RKO (cell line): ENCODE measurements around the gene ERAL1.
"Not testable (repeated sequence)": the region's sequence is repeated elsewhere in the genome, so short reads cannot be mapped to it uniquely, and the experiment has no call there.

Source experiments
- DNase-seq: peaks from one replicate; pipeline ENCODE4 v3.0.0-alpha.2; 2016; ENCODE audit warnings: low spot score

The ERAL1 gene

DNA sequence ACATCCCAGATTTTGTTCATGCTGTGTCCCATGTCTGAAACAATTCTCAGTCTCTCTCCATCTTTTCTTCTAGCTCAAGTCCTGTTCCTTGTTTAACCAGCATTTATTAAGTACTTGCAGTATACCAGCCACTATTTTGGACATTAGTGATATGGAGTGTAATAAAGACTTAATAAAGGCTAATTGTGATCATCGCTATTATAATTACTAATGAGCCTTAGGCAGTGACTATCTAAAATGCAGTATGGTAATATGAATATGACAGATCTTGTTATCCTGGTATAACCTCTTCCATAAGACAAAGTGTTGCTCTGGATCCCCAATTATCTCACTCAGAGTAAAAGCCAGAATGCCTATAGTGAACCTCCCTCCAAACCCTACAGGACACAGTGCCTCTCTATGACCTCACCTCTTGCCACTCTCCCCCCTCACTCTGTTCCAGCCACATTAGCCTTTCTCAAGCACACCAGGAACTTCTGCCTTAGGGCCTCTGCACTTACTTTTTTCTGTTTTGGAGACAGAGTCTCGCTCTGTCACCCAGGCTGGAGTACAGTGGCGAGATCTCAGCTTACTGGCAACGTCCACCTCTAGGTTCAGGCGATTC, 44.5 kb downstream of the ERAL1 start:
- no peak for DNase-seq

DNA sequence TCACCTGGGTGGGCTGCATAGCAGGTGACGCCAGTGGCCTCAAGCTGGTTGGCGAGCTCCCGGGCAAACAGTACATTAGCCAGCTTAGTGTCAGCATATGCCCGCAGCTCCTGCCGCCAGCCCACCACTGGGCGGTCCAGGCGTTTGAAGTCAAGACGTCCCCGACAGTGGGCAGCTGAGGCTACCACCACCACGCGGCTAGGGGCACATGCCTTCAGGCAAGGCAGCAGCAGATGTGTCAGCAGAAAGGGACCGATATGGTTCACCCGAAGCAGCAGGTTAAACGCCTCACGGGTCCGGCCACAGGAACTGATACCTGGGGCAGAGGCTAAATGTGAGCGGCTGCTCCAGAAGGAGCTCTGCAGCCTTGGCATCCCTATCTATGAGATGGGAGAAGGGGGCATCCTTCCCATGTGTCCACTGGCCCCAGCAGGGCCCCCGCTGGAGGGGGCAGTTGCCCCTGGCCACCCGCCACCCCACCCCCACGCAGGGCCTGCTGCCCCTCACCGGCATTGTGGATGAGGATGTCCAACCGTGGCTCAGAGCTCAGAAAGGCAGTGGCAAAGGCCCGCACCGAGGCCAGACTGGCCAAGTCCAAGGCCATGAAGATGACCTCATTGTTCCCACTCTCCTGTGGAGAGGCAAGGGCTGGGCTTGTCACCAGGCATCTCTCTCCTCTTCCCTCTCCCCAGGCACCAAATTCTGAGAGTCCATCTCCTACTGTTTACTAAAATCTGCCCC, 46.3 kb downstream of the ERAL1 start:
- DNase-seq: peak; percentile 43

DNA sequence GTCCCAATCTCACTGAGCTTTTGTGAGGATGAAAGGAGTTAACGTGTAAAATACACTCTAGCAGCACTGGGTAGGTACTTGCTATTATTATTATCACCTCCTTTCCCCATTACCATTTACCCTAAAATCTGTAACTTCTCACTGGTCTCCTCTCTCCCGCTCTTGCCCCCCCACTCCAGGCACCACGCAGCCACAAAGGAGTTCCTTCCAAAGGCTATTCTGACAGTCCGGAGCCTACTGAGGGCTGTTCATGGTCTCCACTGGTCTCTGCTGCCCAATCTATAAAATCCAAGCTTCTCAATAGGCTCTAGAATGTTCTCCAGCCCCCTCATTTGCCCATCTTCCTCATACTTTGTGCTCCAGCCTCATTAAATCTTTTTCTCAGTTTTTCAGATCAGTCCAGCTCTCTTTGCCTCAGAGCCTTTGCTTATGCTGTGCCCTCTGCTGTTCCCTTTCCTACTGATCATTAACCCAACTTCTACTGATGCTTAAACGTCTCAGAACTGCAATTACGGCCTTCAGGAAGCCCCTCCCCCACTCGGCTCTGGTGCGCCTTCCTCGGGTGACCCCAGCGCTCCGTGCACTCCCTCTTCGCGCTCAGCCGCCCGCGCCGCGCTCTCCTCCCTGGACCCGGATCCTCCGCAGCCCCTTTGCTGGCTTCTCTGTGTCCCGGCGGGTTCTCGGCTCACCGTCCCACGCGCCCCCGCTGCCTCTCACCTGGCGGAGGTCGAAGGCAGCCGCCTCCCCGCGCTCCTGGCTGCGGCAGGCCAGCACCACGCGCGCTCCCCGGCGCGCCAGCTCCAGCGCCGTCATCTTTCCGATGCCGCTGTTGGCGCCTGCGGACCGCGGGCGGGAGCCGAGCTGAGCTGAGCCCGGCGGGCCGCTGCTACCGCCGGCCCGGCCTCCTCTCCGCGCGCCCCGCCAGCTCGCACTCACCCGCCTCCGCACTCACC, 47.3 kb downstream of the ERAL1 start:
- peak; percentile 62 for DNase-seq

DNA sequence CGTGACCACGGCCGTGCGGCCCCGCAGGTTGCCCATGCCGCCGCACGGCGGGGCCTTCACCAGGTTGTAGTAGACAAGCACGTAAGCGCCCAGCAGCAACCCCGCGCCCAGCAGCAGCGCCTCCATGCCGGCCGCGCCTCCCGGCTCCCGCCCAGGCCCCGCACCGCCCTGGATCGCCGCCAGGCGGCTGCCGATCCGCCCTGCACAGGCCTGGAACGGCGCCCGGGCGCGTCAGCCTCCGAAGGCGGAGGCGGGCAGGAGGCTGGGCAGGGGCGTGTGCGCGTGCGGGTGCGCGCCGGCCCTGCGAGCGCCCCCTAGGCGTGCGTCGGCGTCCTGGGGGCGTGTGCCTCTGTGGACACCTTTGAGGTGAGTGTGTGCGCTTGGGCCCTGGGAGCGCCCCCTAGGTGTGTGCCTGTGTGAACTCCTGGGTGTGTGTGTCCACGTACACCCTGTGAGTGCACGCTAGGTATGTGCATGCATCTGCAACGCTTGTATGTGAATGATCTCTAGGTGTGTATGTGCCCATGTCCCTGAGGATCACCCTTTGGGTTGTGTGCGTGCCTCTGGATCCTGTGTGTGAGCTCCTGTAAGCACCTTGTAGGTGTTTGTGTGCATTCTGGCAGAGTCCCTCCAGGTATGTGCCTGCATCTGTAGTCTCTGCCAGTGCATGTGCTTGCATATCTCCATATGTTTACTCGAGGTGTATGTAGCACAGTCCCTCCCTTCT, 48.2 kb downstream of the ERAL1 start, which contains the start of gene DHRS13:
Gene DHRS13, minus strand, starts transcription at position 261 of the 727 bp plus-strand sequence. Its CDS starts 135 bp downstream, at position 126.
- DNase-seq: peak; percentile 93

- DNase-seq: not testable (repeated sequence)
These were observed 48.7 kb downstream of the ERAL1 start for GRCh38 chr17:28903546-28903841.

DNA sequence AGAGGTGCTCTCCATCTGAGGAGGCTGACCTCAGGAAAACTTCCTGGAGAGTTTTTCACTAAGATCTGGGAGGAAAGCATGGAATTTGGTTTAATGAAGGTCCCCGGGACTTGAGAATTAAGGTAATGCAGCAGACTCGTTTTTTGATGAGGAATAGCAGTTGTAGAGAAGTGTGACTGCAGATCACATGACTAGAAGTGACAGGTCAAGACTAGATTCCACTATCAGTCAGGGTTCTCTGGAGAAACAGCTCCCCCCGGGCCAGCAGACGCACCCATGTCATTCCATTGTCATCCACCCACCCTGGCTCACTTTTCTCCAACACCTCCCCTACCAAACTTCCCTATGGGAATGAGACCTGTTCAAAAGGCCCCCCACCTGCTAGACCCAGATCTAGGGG, 50.0 kb downstream of the ERAL1 start:
- no peak for DNase-seq

GRCh38 chr17:28906276-28906675, 51.5 kb downstream of the ERAL1 start:
- no peak for DNase-seq

DNA sequence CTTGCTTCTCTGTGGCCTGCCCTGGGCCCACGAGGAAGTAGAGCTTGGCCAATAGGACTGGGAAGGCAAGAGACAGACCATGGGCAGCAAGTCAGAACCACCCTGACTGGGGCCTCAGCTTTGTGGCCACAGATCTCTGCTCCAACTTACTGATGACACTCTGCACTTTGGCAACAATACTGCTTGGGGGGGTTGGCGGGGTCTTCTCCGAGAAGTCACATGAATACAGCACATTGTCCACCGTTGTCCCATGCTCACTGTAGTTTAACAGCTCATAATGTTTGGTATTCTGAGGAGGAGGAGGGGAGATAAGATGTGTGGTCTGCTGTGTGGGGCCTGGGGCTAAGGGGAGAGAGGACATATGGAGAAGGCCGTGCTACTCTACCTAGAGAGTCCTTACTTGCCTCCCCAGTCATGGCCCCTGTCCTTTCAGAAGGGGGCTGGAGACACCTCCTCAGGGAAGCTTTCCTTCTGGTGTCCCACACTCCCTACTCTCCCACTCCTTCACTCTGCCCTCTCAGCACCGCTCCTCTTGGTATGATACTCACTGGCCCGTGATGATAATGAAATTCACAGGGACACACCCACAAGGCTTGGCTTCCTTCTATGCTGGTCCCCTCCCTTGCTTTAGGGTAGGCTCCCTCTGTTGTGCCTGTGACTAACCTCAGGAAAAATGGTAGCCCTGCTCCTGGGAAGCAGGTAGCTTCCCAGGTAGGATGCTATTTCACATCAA, 52.1 kb downstream of the ERAL1 start:
- no peak for DNase-seq

DNA sequence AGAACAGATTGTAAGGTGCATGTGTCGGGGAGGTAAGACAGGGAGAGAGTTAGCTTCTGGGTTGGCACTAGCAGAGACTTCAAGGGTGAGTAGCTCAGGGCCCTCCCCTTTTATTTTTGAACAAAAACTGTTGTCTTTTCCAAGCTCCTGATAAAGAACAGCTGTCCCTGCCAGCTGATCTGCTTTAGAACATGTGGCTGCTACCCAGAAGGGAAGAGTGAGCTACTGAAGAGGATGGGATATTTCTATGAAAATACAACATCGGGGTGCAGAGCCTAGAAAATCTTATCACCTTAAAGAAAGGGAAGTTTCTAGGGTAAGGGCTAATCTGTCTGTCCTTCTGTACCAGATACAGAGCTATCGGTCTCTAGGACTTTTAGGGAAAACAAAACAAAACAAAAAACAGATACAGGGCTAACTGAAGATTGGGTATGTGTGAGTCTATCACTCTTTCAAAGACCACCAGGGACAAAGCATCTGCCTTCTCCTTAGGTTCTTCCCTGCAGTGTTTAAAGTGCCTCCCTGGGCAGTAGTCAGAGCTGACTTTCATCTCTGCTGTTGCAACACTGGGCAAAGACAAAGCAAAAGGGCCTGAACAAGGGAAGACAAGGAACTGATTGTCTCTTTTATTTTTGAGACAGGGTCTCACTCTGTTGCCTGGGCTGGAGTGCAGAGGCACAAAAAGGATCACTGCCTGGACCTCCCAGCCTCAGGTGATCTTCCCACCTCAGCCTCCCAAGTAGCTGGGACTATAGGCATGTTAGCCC, 53.1 kb downstream of the ERAL1 start:
- DNase-seq: no peak

- DNase-seq: no peak
These were observed 53.9 kb downstream of the ERAL1 start for GRCh38 chr17:28908640-28909167.

- DNase-seq: no peak
These were observed 55.7 kb downstream of the ERAL1 start for GRCh38 chr17:28910534-28910933.
